Transverse colon (tissue), 4 donors: ENCODE data around the gene SCG5.

Experiments used
- EP300 ChIP-seq: sonication (generic); formaldehyde crosslinking; IDR thresholded peaks from one replicate; pipeline ENCODE4 v1.6.1; 2017; ENCODE audit warnings: antibody characterized with exemption, low read depth
- POLR2AphosphoS5 ChIP-seq, 3 donors: sonication (generic); formaldehyde crosslinking; IDR thresholded peaks; one replicate each; pipeline ENCODE4 v1.6.1; 2016; ENCODE audit warnings: antibody characterized with exemption in 3 of 3
- TF ChIP-seq, protein P1 (sequence below), 5 experiments: fragments of 200-600 bp in 3 of 5; fragments of 450-650 bp in 2 of 5; sonication (generic) in 3 of 5; IDR thresholded peaks; 1 replicate in 2 of 5; 2 replicates in 3 of 5; pipeline ENCODE4 v1.5.1; 2016 to 2017; ENCODE audit warnings: antibody characterized with exemption in 5 of 5, inconsistent platforms in 3 of 5, mild to moderate bottlenecking in 2 of 5, moderate library complexity in 1 of 5

GRCh38 chr15:32690941-32691688 lies 49.6 kb downstream of the SCG5 start:
- TF ChIP-seq, protein P1, sequence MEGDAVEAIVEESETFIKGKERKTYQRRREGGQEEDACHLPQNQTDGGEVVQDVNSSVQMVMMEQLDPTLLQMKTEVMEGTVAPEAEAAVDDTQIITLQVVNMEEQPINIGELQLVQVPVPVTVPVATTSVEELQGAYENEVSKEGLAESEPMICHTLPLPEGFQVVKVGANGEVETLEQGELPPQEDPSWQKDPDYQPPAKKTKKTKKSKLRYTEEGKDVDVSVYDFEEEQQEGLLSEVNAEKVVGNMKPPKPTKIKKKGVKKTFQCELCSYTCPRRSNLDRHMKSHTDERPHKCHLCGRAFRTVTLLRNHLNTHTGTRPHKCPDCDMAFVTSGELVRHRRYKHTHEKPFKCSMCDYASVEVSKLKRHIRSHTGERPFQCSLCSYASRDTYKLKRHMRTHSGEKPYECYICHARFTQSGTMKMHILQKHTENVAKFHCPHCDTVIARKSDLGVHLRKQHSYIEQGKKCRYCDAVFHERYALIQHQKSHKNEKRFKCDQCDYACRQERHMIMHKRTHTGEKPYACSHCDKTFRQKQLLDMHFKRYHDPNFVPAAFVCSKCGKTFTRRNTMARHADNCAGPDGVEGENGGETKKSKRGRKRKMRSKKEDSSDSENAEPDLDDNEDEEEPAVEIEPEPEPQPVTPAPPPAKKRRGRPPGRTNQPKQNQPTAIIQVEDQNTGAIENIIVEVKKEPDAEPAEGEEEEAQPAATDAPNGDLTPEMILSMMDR (IDR thresholded peaks at IDR 0.05) = no peak
- no peak for TF ChIP-seq POLR2AphosphoS5 (IDR thresholded peaks at IDR 0.05)
- TF ChIP-seq EP300 = no peak
